ENCODE measurements around the gene SAMD1.

Gene SAMD1

GRCh38 chr19:14136509-14137281, 46.1 kb upstream of the SAMD1 start, which contains the start of gene ASF1B:
TSS of gene ASF1B (minus strand) at chr19:14136589. CDS start at chr19:14136456, 133 bp downstream.
- peak; percentile 100 for DNase-seq (ENCODE audit: low spot score)
- Histone ChIP-seq H3K4me1 (ENCODE audit: control insufficient read depth in 2 of 2, insufficient read depth in 1 of 2, low read depth in 1 of 2, low read length in 2 of 2) (peaks cover 13 to 18% of the 10 kb centered on the region in 2 donors), H3K9ac (ENCODE audit: low read depth, low read length, poor library complexity) (peak within 1 kb of the TSS; percentile 99), H3K27me3 (ENCODE audit: control insufficient read depth in 3 of 3, insufficient read depth in 3 of 3, low read depth in 1 of 3, low read length in 3 of 3) (no peaks in the 10 kb centered on the region), H2BK15ac (ENCODE audit: low read length) (no peak within 1 kb of the TSS), H2BK5ac (ENCODE audit: low read length) (peak within 1 kb of the TSS; percentile 82), H3K9me3 (replicated peaks in 1 of 2; ENCODE audit: control insufficient read depth in 2 of 2, insufficient read depth in 1 of 2, low read depth in 1 of 2, low read length in 2 of 2) (no peaks in the 10 kb centered on the region), H3K4me2 (ENCODE audit: insufficient read depth, low read length, poor library complexity, severe bottlenecking) (peak within 1 kb of the TSS; percentile 94), H3K4ac (ENCODE audit: low read length) (no peak within 1 kb of the TSS), H3K23ac (ENCODE audit: low read depth, low read length, poor library complexity) (peak within 1 kb of the TSS; percentile 98), H3K79me1 (ENCODE audit: low read depth, low read length) (peaks cover 4% of the 10 kb centered on the region), H4K91ac (ENCODE audit: low read depth, low read length, poor library complexity) (no peak within 1 kb of the TSS), H3K18ac (ENCODE audit: low read length) (peak within 1 kb of the TSS; percentile 98), H2BK120ac (ENCODE audit: low read depth, low read length) (peak within 1 kb of the TSS; percentile 47), H3K27ac (replicated peaks; ENCODE audit: low read length) (peak within 1 kb of the TSS; percentile 81), H2AK5ac (ENCODE audit: low read depth, low read length) (peak within 1 kb of the TSS; percentile 90), H3K4me3 (ENCODE audit: low read length in 2 of 2) (peak within 1 kb of the TSS; percentile 98 to 100), H2AFZ (ENCODE audit: low read length) (peak within 1 kb of the TSS; percentile 93), H3K14ac (ENCODE audit: low read length) (peak within 1 kb of the TSS; percentile 75), H3K36me3 (replicated peaks in 1 of 2; ENCODE audit: control insufficient read depth in 2 of 2, insufficient read depth in 2 of 2, low read length in 2 of 2) (peaks cover 2 to 20% of the 10 kb centered on the region in 2 donors), H4K8ac (ENCODE audit: low read depth, low read length) (no peak within 1 kb of the TSS), H2BK12ac (ENCODE audit: low read length) (no peak within 1 kb of the TSS)
- no CpG with 5 or more reads among the region's 78 CpGs for WGBS, 2 donors (ENCODE audit: extremely low coverage in 2 of 2, insufficient read length in 2 of 2, insufficient replicate concordance in 1 of 2)

DNA sequence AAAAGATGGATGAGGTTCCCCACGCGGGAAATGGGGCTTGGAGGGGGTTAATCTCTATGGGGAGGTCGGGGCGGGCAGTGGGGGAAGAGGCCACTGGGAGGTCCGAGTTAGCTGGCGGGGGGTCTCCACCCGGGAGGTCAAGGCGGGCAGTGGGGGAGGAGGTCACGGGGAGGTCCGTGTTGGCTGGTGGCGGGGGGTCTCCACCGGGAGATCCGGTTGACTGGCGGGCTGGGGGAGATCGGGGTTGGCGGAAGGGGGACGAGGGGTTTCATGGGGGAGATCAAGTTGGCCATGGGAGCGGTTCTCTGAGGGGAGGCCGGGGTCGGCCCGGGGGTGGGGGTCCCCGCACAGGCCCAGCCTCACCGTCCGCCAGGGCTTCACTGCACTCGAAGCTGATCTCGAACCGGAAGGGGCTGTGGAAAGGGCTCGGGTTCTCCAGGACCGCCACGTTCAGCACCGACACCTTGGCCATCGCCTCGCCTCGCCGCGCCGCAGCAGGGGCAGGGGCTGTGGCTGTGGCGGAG, 45.5 kb upstream of the SAMD1 start:
- Histone ChIP-seq H2BK120ac (ENCODE audit: low read depth, low read length) (peak overlapping the region; percentile 47), H2AFZ (ENCODE audit: low read length) (peak overlapping the region; percentile 93), H4K8ac (ENCODE audit: low read depth, low read length) (no peak overlapping the region), H3K4ac (ENCODE audit: low read length) (no peak overlapping the region), H3K18ac (ENCODE audit: low read length) (peak overlapping the region; percentile 98), H3K4me1 (ENCODE audit: control insufficient read depth in 2 of 2, insufficient read depth in 1 of 2, low read depth in 1 of 2, low read length in 2 of 2) (peaks cover 13 to 18% of the 10 kb centered on the region in 2 donors), H3K9me3 (replicated peaks in 1 of 2; ENCODE audit: control insufficient read depth in 2 of 2, insufficient read depth in 1 of 2, low read depth in 1 of 2, low read length in 2 of 2) (no peaks in the 10 kb centered on the region), H3K79me1 (ENCODE audit: low read depth, low read length) (peaks cover 4% of the 10 kb centered on the region), H3K23ac (ENCODE audit: low read depth, low read length, poor library complexity) (peak overlapping the region; percentile 98), H4K91ac (ENCODE audit: low read depth, low read length, poor library complexity) (no peak overlapping the region), H2BK15ac (ENCODE audit: low read length) (no peak overlapping the region), H3K27me3 (ENCODE audit: control insufficient read depth in 3 of 3, insufficient read depth in 3 of 3, low read depth in 1 of 3, low read length in 3 of 3) (no peaks in the 10 kb centered on the region), H3K4me3 (ENCODE audit: low read length in 2 of 2) (peak overlapping the region; percentile 98 to 100), H2BK12ac (ENCODE audit: low read length) (no peak overlapping the region), H2BK5ac (ENCODE audit: low read length) (no peak overlapping the region), H3K36me3 (replicated peaks in 1 of 2; ENCODE audit: control insufficient read depth in 2 of 2, insufficient read depth in 2 of 2, low read length in 2 of 2) (peaks cover 2 to 21% of the 10 kb centered on the region in 2 donors), H3K4me2 (ENCODE audit: insufficient read depth, low read length, poor library complexity, severe bottlenecking) (peak overlapping the region; percentile 93), H2AK5ac (ENCODE audit: low read depth, low read length) (peak overlapping the region; percentile 90), H3K14ac (ENCODE audit: low read length) (peak overlapping the region; percentile 75), H3K27ac (replicated peaks; ENCODE audit: low read length) (peak overlapping the region; percentile 78), H3K9ac (ENCODE audit: low read depth, low read length, poor library complexity) (peak overlapping the region; percentile 99)
- DNase-seq (ENCODE audit: low spot score): no peak
- WGBS, 2 donors (ENCODE audit: extremely low coverage in 2 of 2, insufficient read length in 2 of 2, insufficient replicate concordance in 1 of 2): no CpG with 5 or more reads among the region's 38 CpGs

DNA sequence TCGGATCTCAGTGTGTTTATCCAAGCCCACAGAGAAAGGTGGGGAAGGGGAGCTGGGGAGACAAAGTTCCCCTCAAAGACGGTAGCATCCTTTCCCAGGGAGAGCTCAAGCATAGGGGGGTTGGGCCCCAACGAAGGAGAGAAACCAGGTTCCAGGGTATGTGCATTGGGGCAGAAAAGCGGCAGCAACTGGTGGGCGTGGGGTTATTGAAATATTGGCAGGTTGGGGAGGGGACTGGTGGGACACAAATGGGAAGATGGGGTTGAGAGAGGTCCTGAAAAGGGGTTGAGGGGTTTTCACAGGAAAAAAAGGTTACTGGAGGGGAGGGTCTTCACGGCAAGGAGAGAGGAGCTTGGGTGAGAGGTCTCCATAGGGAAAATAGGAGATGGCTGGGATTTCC, 44.8 kb upstream of the SAMD1 start:
- peak overlapping the region; percentile 90 for H2AK5ac ChIP-seq (ENCODE audit: low read depth, low read length)
- H3K27ac ChIP-seq (replicated peaks; ENCODE audit: low read length): no peak overlapping the region
- no peak overlapping the region for H3K4ac ChIP-seq (ENCODE audit: low read length)
- peaks cover 4% of the 10 kb centered on the region for H3K79me1 ChIP-seq (ENCODE audit: low read depth, low read length)
- H3K4me2 ChIP-seq (ENCODE audit: insufficient read depth, low read length, poor library complexity, severe bottlenecking): peak overlapping the region; percentile 93
- WGBS, 2 donors (ENCODE audit: extremely low coverage in 2 of 2, insufficient read length in 2 of 2, insufficient replicate concordance in 1 of 2): no CpG with 5 or more reads among the region's 6 CpGs
- H3K18ac ChIP-seq (ENCODE audit: low read length): no peak overlapping the region
- H3K14ac ChIP-seq (ENCODE audit: low read length): no peak overlapping the region
- H2BK120ac ChIP-seq (ENCODE audit: low read depth, low read length): no peak overlapping the region
- no peak overlapping the region for H2BK15ac ChIP-seq (ENCODE audit: low read length)
- H3K27me3 ChIP-seq (ENCODE audit: control insufficient read depth in 3 of 3, insufficient read depth in 3 of 3, low read depth in 1 of 3, low read length in 3 of 3): no peaks in the 10 kb centered on the region
- no peak overlapping the region for H4K91ac ChIP-seq (ENCODE audit: low read depth, low read length, poor library complexity)
- H3K4me3 ChIP-seq (ENCODE audit: low read length in 2 of 2): peak overlapping the region; percentile 98 to 100
- peaks cover 2 to 21% of the 10 kb centered on the region in 2 donors for H3K36me3 ChIP-seq (replicated peaks in 1 of 2; ENCODE audit: control insufficient read depth in 2 of 2, insufficient read depth in 2 of 2, low read length in 2 of 2)
- no peak overlapping the region for H2BK5ac ChIP-seq (ENCODE audit: low read length)
- no peak overlapping the region for H2AFZ ChIP-seq (ENCODE audit: low read length)
- peaks cover 13 to 18% of the 10 kb centered on the region in 2 donors for H3K4me1 ChIP-seq (ENCODE audit: control insufficient read depth in 2 of 2, insufficient read depth in 1 of 2, low read depth in 1 of 2, low read length in 2 of 2)
- no peaks in the 10 kb centered on the region for H3K9me3 ChIP-seq (replicated peaks in 1 of 2; ENCODE audit: control insufficient read depth in 2 of 2, insufficient read depth in 1 of 2, low read depth in 1 of 2, low read length in 2 of 2)
- no peak overlapping the region for H3K23ac ChIP-seq (ENCODE audit: low read depth, low read length, poor library complexity)
- no peak overlapping the region for H3K9ac ChIP-seq (ENCODE audit: low read depth, low read length, poor library complexity)
- H2BK12ac ChIP-seq (ENCODE audit: low read length): no peak overlapping the region
- DNase-seq (ENCODE audit: low spot score): no peak
- no peak overlapping the region for H4K8ac ChIP-seq (ENCODE audit: low read depth, low read length)

DNA sequence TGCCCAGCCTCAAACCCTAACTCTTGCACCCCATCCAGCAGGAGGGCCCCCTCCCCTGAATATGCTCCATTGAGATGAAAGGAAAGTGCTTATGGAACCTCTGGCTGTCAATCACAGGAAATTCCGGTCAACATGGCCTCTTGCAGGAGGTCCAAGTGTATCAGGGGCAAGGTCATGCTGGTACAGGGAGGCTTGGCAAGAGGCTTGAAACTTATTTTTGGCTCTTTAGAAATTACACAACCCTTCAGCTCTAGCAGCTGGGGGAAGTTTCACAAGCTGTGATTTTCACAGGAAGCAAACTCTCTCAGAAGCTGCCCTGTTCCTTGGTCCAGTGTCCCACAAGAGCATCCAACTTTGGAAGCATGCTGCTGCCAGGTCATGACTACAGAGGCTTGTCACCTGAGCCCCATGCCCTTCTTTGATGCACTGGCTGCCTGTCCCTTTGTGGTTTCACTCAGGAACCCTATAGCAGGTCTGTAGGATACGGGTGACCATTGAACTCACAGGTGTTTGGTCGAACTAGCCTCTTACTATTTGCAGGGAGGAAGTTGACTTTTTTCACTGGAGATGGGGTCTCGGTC, 37.5 kb upstream of the SAMD1 start:
- no peak for DNase-seq (ENCODE audit: low spot score)
- no peak overlapping the region for H4K8ac ChIP-seq (ENCODE audit: low read depth, low read length)
- H3K4me2 ChIP-seq (ENCODE audit: insufficient read depth, low read length, poor library complexity, severe bottlenecking): no peak overlapping the region
- no peak overlapping the region for H3K4me3 ChIP-seq (ENCODE audit: low read length in 2 of 2)
- H3K4ac ChIP-seq (ENCODE audit: low read length): no peak overlapping the region
- H2BK15ac ChIP-seq (ENCODE audit: low read length): no peak overlapping the region
- no peak overlapping the region for H2AFZ ChIP-seq (ENCODE audit: low read length)
- H2BK12ac ChIP-seq (ENCODE audit: low read length): no peak overlapping the region
- no peaks in the 10 kb centered on the region for H3K79me1 ChIP-seq (ENCODE audit: low read depth, low read length)
- H3K27me3 ChIP-seq (ENCODE audit: control insufficient read depth in 3 of 3, insufficient read depth in 3 of 3, low read depth in 1 of 3, low read length in 3 of 3): no peaks in the 10 kb centered on the region
- H2BK120ac ChIP-seq (ENCODE audit: low read depth, low read length): no peak overlapping the region
- no CpG with 5 or more reads among the region's 4 CpGs for WGBS, 2 donors (ENCODE audit: extremely low coverage in 2 of 2, insufficient read length in 2 of 2, insufficient replicate concordance in 1 of 2)
- H3K14ac ChIP-seq (ENCODE audit: low read length): no peak overlapping the region
- no peak overlapping the region for H2AK5ac ChIP-seq (ENCODE audit: low read depth, low read length)
- no peak overlapping the region for H3K23ac ChIP-seq (ENCODE audit: low read depth, low read length, poor library complexity)
- no peak overlapping the region for H2BK5ac ChIP-seq (ENCODE audit: low read length)
- H3K27ac ChIP-seq (replicated peaks; ENCODE audit: low read length): no peak overlapping the region
- no peak overlapping the region for H3K18ac ChIP-seq (ENCODE audit: low read length)
- H3K36me3 ChIP-seq (replicated peaks in 1 of 2; ENCODE audit: control insufficient read depth in 2 of 2, insufficient read depth in 2 of 2, low read length in 2 of 2): peaks cover 18 to 67% of the 10 kb centered on the region in 2 donors
- no peaks in the 10 kb centered on the region for H3K9me3 ChIP-seq (replicated peaks in 1 of 2; ENCODE audit: control insufficient read depth in 2 of 2, insufficient read depth in 1 of 2, low read depth in 1 of 2, low read length in 2 of 2)
- no peak overlapping the region for H4K91ac ChIP-seq (ENCODE audit: low read depth, low read length, poor library complexity)
- peak overlapping the region; percentile 10 for H3K9ac ChIP-seq (ENCODE audit: low read depth, low read length, poor library complexity)
- no peaks in the 10 kb centered on the region for H3K4me1 ChIP-seq (ENCODE audit: control insufficient read depth in 2 of 2, insufficient read depth in 1 of 2, low read depth in 1 of 2, low read length in 2 of 2)
